GM19452 (cell line): ENCODE measurements around the gene SARDH.
"Not testable (repeated sequence)": the region's sequence is repeated elsewhere in the genome, so short reads cannot be mapped to it uniquely, and the experiment has no call there.

Experiments used
- ATAC-seq: cut with Tn5 transposase; IDR thresholded peaks from one replicate; pipeline ENCODE4 v1.9.1; 2021; ENCODE audit not compliant: unreplicated experiment

The SARDH gene

DNA sequence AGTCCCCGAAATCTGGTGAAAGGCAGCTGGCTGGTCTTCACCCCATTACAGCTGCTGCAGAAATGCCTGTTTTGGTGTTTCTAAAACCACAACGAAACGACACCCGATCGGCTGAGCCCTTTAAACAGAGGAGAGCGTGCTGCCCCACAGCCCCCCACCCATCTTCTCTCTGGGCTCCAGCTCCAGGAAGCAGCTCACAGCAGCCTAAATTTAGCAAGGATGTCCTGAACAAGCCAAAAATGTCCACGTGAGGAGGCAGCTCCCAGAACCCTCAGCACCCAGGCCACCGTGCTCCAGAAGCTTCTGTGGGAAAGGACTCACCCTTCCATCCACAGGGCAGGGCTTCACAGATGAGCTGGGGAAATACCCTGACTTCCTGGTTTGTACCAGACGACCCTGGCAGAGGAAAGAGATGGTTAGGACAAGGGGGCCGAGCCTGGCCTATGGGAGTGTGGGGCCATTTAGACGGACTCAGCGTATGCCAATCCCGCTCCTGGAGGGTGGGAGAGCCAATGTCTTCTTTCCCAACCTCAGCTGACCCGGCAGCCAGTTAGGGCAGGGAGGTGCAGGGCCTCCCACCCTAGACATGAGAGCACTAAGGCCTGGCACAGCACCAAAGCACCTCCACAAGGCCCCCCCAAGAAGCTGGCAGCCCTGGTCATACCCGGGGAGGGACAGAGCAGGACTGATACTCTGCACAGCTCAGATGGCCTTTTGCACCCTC lies 39.1 kb upstream of the SARDH start:
- no peak for ATAC-seq

GRCh38 chr9:133775951-133776905 lies 38.1 kb upstream of the SARDH start:
- ATAC-seq = no peak

DNA sequence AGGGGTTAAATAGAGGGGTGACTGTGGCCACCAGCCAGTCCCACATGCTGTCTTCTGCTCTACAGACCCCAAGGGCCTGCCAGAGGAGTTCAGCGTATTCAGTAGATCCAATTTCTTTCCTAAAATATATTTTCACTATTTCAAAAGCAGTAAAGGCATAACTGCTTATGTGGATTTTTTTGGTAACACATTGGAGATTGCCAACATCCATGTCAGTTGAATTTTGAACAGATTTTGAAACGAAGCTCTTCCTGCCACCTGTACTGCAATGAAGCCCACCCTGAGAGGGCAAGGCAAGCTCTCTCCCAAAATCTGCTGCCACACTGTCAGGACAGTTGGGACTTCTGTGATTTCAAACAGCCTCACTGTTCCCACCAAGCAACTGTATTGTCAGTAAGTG lies 37.1 kb upstream of the SARDH start:
- ATAC-seq = no peak

GRCh38 chr9:133774799-133775198 lies 36.6 kb upstream of the SARDH start:
- ATAC-seq = no peak

DNA sequence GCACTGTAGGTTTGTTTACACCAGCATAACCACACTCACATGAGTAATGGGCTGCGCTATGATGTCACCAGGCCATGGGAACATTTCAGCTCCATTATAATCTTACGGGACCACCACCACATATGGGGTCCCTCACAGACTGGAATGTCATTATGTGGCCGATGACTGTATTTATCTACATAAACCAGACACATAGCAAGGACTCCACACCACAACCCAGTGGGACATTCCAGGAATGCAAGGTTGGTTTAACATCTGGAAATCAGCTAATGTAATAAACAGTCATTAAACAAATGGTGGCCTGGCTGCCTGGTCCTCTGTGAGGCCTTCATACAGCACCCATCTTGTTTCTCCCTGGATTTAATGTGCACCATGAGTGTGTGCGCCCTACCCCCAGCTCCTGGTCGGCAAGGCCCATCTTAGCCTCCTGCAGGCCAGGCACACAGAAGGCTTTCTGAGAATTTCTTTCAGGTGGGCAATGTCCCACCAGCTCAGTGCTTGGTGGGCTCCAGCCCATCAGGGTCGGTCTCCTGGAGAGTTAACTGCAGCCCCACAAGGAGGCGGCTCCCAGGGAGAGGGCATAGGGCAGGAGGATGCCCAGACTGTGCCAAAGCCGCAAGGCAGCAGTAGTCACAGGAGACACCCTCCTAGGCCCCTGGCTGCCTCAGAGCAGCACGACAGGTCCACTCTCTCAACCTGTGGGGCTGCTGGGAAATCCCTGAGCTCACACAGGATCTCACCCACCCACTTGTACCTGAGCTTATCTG lies 35.9 kb upstream of the SARDH start:
- ATAC-seq = no peak

DNA sequence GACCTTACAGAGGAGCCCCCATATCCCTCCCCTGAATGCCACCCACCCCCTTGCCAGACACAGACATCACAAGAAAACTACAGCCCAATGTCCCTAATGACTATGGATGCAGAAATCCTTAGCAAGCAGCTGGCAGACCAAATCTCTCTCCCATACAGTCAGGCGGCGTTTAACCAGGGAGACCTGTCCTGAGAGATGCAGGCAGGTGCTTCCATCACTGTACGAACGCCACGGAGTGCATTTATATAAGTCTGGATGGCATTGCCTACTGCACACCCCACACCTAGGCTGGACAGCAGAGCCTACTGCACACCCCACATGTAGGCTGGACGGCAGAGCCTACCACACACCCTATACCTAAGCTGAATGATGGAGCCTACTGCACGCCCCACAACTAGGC lies 34.4 kb upstream of the SARDH start:
- ATAC-seq = no peak

DNA sequence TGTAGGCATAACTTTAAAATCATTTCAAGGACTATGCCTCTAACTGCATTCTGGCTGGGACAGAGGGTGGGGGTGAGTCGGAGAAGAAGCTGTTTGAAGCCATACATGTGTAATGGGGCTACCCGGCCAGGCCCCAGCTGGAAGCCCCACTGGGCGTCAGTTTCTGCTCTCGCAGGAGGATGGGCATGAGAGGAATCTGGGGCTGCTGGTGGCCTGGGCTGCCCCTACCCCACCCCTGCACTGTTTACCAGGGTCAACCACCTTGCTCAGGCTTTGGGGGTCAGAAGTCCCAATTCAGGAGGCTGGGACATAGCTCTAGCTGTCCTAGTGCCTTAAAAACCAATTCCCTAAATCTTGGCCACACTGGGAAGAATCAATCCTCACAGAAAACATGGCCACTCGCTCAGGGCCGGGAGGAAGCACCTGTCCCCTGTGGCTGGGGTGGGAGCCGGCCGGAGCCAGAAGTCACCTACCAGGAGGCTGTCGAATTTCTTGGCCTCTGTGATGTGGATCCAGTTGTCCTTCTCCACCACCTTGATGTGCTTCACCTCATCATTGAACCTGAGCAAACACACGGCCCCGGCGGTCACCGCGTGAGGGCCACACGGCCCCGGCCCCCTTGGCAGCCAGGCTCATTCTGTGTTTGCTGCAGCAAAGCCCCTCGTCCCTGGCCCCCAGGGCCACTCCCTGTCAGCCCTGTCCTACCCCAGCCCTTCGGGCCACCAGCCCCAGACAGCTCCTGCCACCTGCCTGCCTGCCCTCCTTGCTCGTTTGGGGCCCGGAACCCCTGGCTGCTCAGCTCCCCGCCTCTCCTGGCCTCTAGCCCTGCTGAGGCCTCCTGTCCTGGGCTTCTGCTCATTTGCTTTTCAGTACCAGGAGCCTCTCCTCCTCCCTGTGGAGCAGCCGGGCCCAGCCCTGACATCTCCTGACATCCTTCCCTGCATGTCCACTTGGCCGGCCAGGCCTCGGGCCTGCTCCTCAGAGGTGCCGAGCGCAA lies 33.6 kb upstream of the SARDH start:
- ATAC-seq = no peak

- ATAC-seq = no peak
Measured at GRCh38 chr9:133770076-133770777, 32.1 kb upstream of the SARDH start.

DNA sequence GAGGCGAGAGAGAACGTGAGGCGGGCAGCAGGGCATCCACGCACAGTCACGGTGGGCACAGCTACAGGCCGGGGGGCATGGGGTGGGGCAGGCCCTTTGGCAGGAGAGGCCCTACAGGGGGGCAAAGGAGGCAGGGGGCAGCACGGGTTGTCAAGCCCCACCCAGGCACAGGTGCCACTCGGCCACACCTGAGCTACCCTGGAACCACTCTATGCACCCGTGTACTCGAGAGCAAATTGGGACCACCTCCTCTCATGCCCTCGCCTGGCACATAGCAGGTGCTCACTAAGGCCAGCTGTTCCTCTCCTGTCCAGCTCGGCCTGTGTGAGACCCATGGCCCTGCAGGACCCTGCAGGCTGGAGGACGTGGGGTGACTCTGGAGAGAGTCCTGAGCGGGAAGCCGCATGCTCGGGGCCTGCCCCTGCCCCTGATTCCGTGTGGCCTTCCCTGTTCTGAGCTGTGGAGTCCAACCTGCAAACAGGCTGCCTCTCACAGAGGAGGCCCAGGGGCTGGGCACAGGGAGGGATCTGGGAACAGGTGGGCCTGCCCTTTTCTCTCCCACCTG lies 31.4 kb upstream of the SARDH start:
- no peak for ATAC-seq

GRCh38 chr9:133768859-133769510 lies 30.8 kb upstream of the SARDH start:
- no peak for ATAC-seq

- ATAC-seq = no peak
Measured at GRCh38 chr9:133768371-133768858, 30.3 kb upstream of the SARDH start.

- ATAC-seq = no peak
Measured at GRCh38 chr9:133767625-133768024, 29.5 kb upstream of the SARDH start.

DNA sequence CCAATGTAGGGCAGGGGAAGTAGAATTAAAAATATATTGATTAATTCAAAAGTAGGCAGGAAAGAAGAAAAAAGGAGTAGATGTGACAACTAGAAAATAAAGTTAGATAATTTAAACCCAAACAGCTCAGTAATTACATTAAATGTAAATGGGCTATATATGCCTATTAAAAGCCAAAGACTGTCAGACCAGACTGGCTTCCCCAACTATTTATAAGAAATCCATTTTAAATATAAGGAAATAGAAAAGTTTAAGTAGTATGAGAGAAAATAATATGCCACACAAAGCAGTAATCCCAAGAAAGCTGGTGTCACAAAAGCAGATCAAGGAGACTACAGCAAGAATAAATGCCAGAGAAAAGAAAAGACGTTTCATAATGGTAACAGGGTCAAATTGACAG lies 28.9 kb upstream of the SARDH start:
- ATAC-seq = no peak

DNA sequence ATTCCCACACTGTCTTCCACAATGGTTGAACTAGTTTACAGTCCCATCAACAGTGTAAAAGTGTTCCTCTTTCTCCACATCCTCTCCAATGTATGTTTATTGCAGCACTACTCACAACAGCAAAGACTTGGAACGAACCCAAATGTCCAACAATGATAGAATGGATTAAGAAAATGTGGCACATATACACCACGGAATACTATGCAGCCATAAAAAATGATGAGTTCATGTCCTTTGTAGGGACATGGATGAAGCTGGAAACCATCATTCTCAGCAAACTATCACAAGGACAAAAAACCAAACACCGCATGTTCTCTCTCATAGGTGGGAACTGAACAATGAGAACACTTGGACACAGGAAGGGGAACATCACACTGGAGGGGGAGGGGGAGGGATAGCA lies 28.1 kb upstream of the SARDH start:
- ATAC-seq = not testable (repeated sequence)

DNA sequence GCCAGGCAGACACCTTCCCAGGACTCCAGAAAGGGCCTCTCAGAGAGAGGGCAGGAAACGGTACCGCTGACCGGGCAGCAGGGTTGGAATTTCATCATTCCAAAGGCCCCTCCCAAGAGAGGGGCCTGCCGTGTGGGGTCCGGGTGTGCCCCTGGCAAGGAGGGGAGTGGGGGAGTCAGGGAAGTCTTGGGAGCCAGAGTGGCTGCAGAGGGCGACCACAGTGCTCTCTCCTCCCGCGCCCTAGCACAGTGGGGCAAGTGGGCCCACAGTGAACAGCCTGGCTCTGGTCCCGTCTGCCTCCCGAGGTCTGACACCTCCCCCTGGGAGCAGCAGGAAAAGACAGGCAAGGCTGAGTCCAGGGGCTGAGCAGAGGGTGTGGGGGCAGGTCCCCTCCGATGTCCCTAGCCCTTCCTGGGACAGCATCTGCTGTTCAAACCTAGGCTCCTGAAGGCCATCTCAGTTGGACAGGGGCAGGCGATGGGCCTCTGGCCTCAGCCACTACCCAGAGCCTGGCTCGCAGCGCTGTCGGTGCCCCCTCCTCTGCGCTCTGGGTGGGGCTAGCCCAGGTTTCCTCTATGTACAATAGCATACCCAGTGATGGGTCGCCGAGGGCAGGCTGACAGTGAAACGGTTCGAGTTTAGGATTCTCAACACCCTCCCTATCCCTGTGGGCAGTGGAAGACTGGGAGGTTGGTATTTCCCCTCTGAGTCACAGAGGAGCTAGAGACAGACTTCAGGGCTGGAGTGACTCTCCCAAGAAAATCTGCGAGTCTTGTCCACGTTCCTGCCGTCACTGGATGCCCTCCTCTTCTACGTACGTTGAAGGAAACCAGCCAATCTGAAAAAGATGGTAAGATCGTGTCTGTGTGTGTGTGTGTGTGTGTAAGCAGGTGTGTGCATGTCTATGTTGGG lies 25.4 kb upstream of the SARDH start:
- ATAC-seq = no peak

GRCh38 chr9:133762488-133763271 lies 24.5 kb upstream of the SARDH start:
- ATAC-seq = no peak
